ENCODE results near the gene ARHGEF11.
"Not testable (repeated sequence)": the region's sequence is repeated elsewhere in the genome, so short reads cannot be mapped to it uniquely, and the experiment has no call there.

Gene ARHGEF11

DNA sequence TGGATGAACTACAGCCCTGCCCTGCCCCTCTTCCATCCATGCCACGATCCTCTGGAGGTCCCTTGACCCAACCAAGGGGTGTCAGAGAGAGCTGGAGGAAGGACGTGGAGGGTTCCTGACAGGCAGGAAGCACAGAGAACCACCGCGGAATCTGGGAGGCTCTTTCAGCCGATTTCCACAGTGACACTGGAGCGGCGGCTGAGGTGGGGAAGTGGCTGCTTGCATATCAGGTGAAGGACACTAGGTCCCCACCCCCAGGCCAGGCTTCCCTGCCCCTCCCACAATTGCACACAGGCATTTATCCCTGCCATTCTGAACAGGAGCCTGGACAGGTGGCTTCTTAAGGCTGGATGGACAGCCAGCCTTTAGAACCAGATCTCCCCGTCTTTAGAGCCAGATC is 107.7 kb downstream of the ARHGEF11 start:
- Mint-ChIP-seq H3K27me3 (peaks cover 20 to 35% of the 10 kb centered on the region in 2 donors), H3K27ac (no peak overlapping the region), H3K36me3 (ENCODE audit: insufficient read depth) (no peaks in the 10 kb centered on the region), H3K4me3 (no peak overlapping the region), H3K9me3 (no peaks in the 10 kb centered on the region), H3K4me1 (ENCODE audit: low read depth in 2 of 2) (no peaks in the 10 kb centered on the region)
- ATAC-seq (replicated peaks), result no peak
- no peak for DNase-seq

DNA sequence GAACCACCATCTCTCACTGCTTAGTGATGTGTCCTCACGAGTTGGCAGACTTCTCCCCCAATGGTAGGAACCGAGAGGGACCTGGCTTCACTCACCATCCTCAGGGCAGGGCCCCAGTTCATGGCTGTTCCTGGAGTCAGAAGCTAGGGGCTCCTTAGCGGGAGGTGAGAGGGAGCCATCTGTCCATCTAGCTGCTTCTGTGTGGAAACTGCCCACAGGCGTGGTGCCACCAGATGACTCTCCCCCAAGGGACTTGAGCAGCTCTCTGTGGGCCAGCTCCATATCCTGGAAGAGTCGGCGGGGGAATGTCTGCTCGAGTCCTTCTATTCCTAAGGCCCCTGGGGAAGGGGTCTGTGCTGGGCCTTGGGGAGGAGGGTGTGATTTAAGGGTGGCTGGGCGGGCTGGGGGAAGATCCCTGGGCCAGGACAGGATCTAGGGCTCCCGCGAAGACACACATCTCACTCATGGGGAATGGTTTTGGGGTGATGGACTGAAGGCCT is 108.8 kb downstream of the ARHGEF11 start:
- no peak overlapping the region for H3K4me3 Mint-ChIP-seq
- DNase-seq (no peak), ATAC-seq (replicated peaks) (no peak)
- H3K36me3 Mint-ChIP-seq (ENCODE audit: insufficient read depth), result no peaks in the 10 kb centered on the region
- peaks cover 28 to 46% of the 10 kb centered on the region in 2 donors for H3K27me3 Mint-ChIP-seq
- no peaks in the 10 kb centered on the region for H3K9me3 Mint-ChIP-seq
- H3K27ac Mint-ChIP-seq, result no peak overlapping the region
- no peaks in the 10 kb centered on the region for H3K4me1 Mint-ChIP-seq (ENCODE audit: low read depth in 2 of 2)

DNA sequence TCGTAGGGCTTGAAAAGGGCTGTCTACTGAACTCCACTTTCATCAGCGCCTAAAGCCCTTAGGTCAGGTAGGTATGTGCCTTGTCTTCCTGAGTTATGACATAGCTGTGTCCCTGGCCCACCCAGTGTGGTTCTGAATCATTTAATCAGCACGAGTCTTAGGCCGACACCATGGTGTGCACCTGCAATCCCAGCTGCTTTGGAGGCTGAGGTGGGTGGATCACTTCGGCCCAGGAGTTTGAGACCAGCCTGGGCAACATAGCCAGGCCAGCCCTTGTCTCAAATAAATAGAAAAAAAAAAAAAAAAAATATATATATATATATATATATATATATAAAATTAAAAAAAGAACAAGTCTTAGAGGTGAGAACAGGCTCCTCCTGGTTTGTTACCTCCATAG is 109.4 kb downstream of the ARHGEF11 start:
- no peaks in the 10 kb centered on the region for H3K4me1 Mint-ChIP-seq (ENCODE audit: low read depth in 2 of 2)
- H3K27me3 Mint-ChIP-seq, result peaks cover 31 to 48% of the 10 kb centered on the region in 2 donors
- H3K27ac Mint-ChIP-seq, result no peak overlapping the region
- H3K36me3 Mint-ChIP-seq (ENCODE audit: insufficient read depth), result no peaks in the 10 kb centered on the region
- no peaks in the 10 kb centered on the region for H3K9me3 Mint-ChIP-seq
- ATAC-seq (replicated peaks), result no peak
- DNase-seq, result no peak
- H3K4me3 Mint-ChIP-seq, result no peak overlapping the region

DNA sequence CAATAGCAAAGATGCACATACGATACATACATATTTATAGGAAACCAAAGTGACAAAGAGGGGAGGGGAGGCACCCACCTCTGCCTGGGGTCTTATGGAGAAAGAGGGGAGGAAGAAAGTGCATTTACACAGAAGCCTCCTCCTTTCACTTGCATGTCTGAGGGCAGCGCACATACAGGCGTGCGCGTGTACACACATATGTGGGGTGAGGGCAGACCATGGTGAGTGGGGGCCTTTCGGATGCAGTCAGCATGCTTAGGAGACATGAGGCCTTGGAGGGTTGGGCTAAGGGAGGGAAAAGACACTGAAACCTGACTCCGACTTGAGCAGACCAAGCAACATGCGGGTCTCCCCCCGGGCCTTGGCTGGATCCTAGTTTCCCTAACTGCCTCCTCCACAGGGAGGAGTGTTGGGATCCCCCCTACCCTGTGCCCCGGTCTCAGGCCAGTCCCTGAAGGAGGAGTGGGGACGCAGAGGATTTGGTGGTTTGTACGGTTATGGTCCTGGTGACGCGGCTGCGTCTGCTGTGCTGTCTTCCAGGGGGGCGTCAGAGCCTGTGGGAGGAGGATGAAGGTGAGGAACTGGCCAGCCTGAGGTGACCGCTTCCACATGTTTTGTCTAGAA is 109.9 kb downstream of the ARHGEF11 start:
- H3K27ac Mint-ChIP-seq, result no peak overlapping the region

DNA sequence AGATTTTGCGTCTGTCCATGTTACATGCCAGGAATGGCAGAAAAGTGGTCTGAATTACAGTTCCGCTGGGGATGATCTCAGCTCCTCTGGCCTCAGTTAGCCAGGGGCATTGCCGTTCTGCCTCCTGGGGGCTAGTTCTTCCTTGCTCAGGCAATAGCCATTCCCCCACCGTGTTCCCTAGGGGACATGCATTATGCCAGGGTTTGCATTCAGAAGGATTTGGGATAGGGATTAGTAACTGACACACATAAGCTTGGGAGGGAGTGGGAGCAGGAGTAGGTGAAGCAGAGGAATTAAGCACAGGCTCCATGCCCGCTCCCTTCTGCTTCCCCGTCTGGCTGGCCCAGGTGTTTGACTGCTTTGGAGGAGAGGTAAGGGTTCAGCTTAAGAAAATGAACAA is 112.4 kb downstream of the ARHGEF11 start:
- ATAC-seq (replicated peaks) (no peak), DNase-seq (no peak)
- H3K36me3 Mint-ChIP-seq (ENCODE audit: insufficient read depth), result no peaks in the 10 kb centered on the region
- H3K4me1 Mint-ChIP-seq (ENCODE audit: low read depth in 2 of 2), result peaks cover 0 to under 1% of the 10 kb centered on the region in 2 donors
- no peak overlapping the region for H3K27ac Mint-ChIP-seq
- no peak overlapping the region for H3K4me3 Mint-ChIP-seq
- no peaks in the 10 kb centered on the region for H3K9me3 Mint-ChIP-seq
- peaks cover 57 to 71% of the 10 kb centered on the region in 2 donors for H3K27me3 Mint-ChIP-seq

More for the DNA sequence above, 109.9 kb downstream of the ARHGEF11 start:
- Mint-ChIP-seq H3K4me1 (ENCODE audit: low read depth in 2 of 2) (no peaks in the 10 kb centered on the region), H3K27me3 (peaks cover 34 to 48% of the 10 kb centered on the region in 2 donors), H3K9me3 (no peaks in the 10 kb centered on the region), H3K36me3 (ENCODE audit: insufficient read depth) (no peaks in the 10 kb centered on the region), H3K4me3 (no peak overlapping the region)
- DNase-seq (no peak), ATAC-seq (replicated peaks) (no peak)

DNA sequence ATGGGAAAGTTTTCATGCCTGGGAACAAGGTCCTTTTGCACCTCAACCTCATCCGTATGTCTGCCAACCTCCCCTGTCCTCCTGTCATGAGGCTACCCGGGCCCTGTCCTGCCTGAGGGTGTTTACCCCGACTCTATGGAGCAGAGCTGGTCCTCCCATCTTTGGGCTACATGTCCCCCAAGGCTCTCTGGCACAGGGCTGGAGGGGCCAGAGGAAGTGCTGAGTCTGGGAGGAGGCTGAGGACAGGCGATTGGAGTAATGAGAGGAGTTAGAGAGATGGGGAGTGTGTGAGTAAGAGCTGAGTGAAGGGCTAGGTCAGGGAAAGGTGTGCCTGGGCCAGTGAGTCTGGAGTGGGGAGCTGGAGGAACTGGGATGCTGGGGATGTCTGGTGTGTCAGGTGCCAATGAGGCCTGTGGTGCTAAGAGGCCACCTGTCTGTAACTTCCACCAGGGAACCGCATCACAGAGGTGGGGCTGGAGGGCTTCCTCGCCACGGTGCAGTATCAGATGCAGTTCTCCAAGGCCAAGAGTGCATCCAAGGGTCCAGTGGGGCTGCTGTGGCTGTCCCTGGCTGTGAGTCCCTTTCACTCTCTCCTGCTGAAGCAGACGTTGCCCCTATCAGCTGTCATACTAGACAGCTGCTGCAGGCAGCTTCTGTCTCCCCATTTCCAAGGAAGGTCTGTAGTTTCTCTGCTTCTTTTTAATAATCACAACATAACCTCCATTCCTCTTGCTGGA is 113.4 kb downstream of the ARHGEF11 start:
- ATAC-seq (replicated peaks), result no peak
- H3K4me3 Mint-ChIP-seq, result no peak overlapping the region

DNA sequence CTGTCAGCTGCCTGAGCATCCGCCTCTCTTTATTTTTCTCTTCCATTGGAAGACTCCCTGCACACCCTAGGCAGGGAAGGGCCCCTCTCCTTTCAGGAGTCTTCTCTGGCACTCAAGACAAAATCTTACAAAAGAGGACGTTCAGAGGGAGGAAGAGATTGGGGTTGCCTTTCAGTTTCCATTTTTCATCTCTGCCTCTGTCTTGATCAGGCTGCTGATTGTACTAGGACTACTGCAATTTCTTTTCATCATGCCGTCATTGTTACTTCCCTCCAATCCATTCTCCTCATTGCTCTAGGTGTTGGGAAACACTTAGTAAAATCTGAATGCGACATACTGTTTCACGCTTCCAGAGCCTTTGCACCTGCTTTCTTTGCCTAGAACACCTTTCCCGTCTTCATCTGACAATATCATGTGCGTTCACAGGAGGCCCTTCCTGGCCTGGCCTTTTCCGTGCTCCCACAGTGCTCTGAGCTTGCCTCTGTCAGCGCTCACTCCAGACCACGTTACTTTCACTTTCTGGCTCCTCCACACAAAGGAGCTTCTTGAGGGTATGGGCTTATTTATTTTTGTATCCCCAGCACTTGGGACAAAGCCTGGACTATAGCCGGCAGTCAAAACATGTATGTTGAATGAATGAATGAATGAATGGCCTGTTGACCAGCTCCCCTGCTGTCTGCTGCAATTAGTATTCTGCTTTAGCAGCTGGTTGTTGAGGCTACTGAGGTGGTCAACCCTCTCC is 114.2 kb downstream of the ARHGEF11 start:
- ATAC-seq (replicated peaks) (no peak), DNase-seq (no peak)
- no peak overlapping the region for H3K27ac Mint-ChIP-seq
- H3K36me3 Mint-ChIP-seq (ENCODE audit: insufficient read depth), result no peaks in the 10 kb centered on the region
- no peak overlapping the region for H3K4me3 Mint-ChIP-seq
- H3K4me1 Mint-ChIP-seq (ENCODE audit: low read depth in 2 of 2), result peaks cover 4 to 8% of the 10 kb centered on the region in 2 donors
- peaks cover 73 to 88% of the 10 kb centered on the region in 2 donors for H3K27me3 Mint-ChIP-seq
- no peaks in the 10 kb centered on the region for H3K9me3 Mint-ChIP-seq

More for the DNA sequence above, 113.4 kb downstream of the ARHGEF11 start:
- no peaks in the 10 kb centered on the region for H3K36me3 Mint-ChIP-seq (ENCODE audit: insufficient read depth)
- DNase-seq, result no peak
- no peak overlapping the region for H3K27ac Mint-ChIP-seq
- peaks cover 67 to 81% of the 10 kb centered on the region in 2 donors for H3K27me3 Mint-ChIP-seq
- H3K9me3 Mint-ChIP-seq, result no peaks in the 10 kb centered on the region
- H3K4me1 Mint-ChIP-seq (ENCODE audit: low read depth in 2 of 2), result peaks cover 4 to 6% of the 10 kb centered on the region in 2 donors

DNA sequence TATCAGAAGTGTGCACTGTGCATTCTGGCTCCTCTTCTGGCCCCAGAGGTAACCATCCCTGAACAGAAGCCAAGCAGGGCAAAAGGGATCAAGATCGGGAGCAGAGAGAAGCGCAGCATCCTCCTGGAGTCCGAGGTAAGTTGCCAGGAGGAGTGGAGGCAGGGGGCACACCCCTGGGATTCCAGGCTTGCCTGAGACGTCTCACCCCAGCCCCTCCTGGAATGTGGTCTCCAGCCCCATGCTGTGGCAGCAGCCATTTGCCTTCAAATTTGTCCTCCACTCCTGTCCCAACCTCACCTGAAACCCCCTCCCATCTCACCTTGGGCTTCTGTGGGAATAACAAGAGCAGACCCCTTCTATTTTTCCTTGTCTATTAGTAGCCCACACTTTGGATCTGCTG is 115.1 kb downstream of the ARHGEF11 start:
- Mint-ChIP-seq H3K27me3 (peaks cover 81 to 97% of the 10 kb centered on the region in 2 donors), H3K4me3 (no peak overlapping the region), H3K27ac (no peak overlapping the region), H3K4me1 (ENCODE audit: low read depth in 2 of 2) (peaks cover 4 to 8% of the 10 kb centered on the region in 2 donors), H3K9me3 (no peaks in the 10 kb centered on the region), H3K36me3 (ENCODE audit: insufficient read depth) (no peaks in the 10 kb centered on the region)
- no peak for DNase-seq
- no peak for ATAC-seq (replicated peaks)

DNA sequence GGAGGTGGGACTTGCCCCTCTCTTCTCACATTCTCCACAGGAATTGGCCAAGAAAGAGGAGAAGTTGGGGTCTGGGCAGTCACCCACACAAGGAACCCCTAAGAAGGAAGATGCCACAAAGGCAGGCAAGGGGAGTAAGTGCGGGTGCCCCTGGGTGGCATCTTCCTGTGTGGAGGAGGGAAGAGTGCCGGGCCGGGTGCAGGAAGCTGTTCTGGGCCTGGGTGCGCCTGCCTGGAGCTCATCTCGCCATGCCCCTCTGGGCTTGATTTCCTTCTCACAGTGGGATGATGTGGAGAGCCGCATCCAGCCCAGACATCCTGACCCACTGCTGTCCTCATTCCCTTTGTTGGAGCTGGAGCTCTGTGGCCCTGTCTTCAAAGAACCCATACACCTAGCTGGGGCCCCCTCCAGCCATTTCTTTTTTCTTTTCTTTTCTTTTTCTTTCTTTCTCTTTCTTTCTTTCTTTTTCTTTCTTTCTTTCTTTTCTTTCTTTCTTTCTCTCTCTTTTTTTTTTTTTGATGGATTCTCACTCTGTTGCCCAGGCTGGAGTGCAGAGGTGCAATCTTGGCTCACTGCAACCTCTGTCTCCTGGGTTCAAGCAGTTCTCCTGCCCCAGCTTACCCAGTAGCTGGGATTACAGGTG is 115.8 kb downstream of the ARHGEF11 start:
- Mint-ChIP-seq H3K4me1 (ENCODE audit: low read depth in 2 of 2) (peaks cover 4 to 8% of the 10 kb centered on the region in 2 donors), H3K27me3 (peaks cover 87 to 98% of the 10 kb centered on the region in 2 donors), H3K4me3 (no peak overlapping the region), H3K9me3 (no peaks in the 10 kb centered on the region), H3K36me3 (ENCODE audit: insufficient read depth) (no peaks in the 10 kb centered on the region), H3K27ac (peak overlapping the region in 1 of 2 donors; percentile 44)
- no peak for ATAC-seq (replicated peaks)
- no peak for DNase-seq

DNA sequence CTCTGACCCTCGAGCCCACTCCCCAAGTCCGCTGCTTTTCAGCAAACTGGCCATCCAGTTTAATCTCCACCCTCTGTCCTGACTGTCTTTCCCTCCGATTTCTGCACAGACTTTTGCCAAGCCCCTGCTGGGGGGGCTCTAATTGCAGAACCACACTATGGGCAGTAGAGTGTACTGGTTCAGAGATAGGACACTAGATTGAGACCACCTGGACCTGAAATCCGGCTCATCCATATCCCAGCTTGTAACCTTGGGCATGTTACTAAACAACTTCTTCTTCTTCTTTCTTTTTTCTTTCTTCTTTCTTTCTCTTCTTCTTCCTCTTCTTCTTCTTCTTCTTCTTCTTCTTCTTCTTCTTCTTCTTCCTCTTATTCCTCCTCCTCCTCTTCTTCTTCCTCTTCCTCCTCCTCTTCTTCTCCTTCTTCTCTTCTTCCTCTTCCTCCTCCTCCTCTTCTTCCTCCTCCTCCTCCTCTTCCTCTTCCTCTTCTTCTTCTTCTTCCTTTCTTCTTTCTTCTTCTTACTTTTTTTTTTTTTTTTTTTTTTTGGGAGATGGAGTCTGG is 117.4 kb downstream of the ARHGEF11 start:
- peak overlapping the region; percentile 26 to 58 for H3K4me3 Mint-ChIP-seq

DNA sequence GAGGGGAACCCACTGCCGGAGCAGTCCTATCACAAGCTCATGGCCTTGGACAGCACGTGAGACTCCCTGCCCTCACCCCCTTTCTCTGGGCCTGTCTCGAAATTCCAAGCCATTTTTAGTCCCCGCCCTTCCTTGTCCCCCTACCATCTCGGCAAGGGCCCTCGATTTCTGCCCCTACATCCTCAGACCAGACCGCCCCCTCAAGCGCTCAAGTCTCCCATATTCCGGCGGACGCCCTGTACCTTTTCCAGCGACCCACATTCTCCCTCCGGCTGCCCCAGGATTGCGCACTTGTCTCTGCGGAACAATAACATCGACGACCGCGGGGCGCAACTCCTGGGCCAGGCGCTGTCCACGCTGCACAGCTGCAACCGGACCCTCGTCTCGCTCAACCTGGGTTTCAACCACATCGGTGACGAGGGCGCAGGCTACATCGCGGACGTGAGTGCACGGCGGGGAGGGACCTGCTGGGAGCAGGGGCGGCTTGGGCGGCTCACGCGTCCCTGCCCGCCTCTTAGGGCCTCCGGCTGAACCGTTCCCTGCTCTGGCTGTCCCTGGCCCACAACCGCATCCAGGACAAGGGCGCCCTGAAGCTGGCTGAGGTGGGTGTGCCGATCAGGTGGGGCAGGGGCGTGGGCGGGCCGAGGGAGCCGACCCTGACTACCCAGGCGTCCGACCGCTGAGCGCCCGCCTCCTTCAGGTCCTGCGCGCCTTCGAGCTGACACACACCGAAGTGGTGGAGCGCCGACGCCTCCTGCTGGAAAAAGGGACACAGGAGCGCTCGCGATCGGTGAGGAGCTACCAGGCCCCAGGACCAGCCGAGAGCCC is 118.1 kb downstream of the ARHGEF11 start:
- Mint-ChIP-seq H3K9me3 (no peaks in the 10 kb centered on the region), H3K27me3 (peaks cover 85 to 100% of the 10 kb centered on the region in 2 donors), H3K4me3 (peak overlapping the region; percentile 26 to 58), H3K27ac (no peak overlapping the region), H3K36me3 (ENCODE audit: insufficient read depth) (no peaks in the 10 kb centered on the region), H3K4me1 (ENCODE audit: low read depth in 2 of 2) (peaks cover 9 to 13% of the 10 kb centered on the region in 2 donors)
- peak; percentile 67 for ATAC-seq (replicated peaks)
- DNase-seq, result peak; percentile 30 to 42 (median 34)

More for the DNA sequence above, 117.4 kb downstream of the ARHGEF11 start:
- H3K4me1 Mint-ChIP-seq (ENCODE audit: low read depth in 2 of 2), result peaks cover 8 to 11% of the 10 kb centered on the region in 2 donors
- peaks cover 85 to 100% of the 10 kb centered on the region in 2 donors for H3K27me3 Mint-ChIP-seq
- no peaks in the 10 kb centered on the region for H3K9me3 Mint-ChIP-seq
- H3K36me3 Mint-ChIP-seq (ENCODE audit: insufficient read depth), result no peaks in the 10 kb centered on the region
- DNase-seq (no peak), ATAC-seq (replicated peaks) (no peak)
- no peak overlapping the region for H3K27ac Mint-ChIP-seq

DNA sequence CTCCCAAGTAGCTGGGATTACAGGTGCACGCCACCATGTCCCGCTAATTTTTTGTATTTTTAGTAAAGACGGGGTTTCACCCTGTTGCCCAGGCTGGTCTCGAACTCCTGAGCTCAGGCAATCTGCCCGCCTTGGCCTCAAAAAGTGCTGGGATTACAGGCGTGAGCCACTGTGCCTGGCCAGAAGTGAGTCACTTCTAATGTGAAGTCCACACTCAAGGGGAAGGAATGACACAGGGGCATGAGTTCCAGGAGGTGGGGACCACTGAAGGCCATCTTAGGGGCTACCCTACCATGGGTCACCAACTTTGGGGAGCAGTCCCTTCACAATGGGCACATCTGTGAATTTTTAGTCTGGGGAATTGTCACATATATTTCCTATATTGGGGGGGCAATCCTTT is 118.8 kb downstream of the ARHGEF11 start:
- not testable (repeated sequence) for H3K36me3 Mint-ChIP-seq (ENCODE audit: insufficient read depth); H3K9me3 Mint-ChIP-seq; ATAC-seq (replicated peaks); H3K27ac Mint-ChIP-seq; H3K4me3 Mint-ChIP-seq; DNase-seq
- Mint-ChIP-seq H3K27me3 (peaks cover 85 to 100% of the 10 kb centered on the region in 2 donors), H3K4me1 (ENCODE audit: low read depth in 2 of 2) (peaks cover 9 to 13% of the 10 kb centered on the region in 2 donors)
